WERI-Rb-1 (cell line): ENCODE measurements around the gene SEMA3A.

Experiments used
- DNase-seq: peaks from one replicate; pipeline ENCODE4 v3.0.0-alpha.2; 2020
- H3K27ac ChIP-seq: fragments of 250-450 bp; sonication (Bioruptor Pico); 2 replicates; pipeline ENCODE4 v1.5.1; 2020; ENCODE audit warnings: mild to moderate bottlenecking, moderate library complexity
- H3K27me3 ChIP-seq: fragments of 250-450 bp; sonication (Bioruptor Pico); 2 replicates; pipeline ENCODE4 v1.5.1; 2021; ENCODE audit warnings: mild to moderate bottlenecking, low read depth, moderate library complexity; ENCODE audit not compliant: insufficient read depth, severe bottlenecking
- H3K36me3 ChIP-seq: fragments of 250-450 bp; sonication (Bioruptor Pico); 2 replicates; pipeline ENCODE4 v1.5.1; 2020; ENCODE audit warnings: mild to moderate bottlenecking, moderate library complexity
- H3K4me3 ChIP-seq: 2 replicates; pipeline ENCODE4 v1.5.1; 2011; ENCODE audit warnings: low read depth, mild to moderate bottlenecking, control low read depth, low read length
- H3K9me3 ChIP-seq: fragments of 250-450 bp; sonication (Bioruptor Pico); 2 replicates; pipeline ENCODE4 v1.5.1; 2021; ENCODE audit warnings: mild to moderate bottlenecking, moderate library complexity; ENCODE audit not compliant: severe bottlenecking
- TF ChIP-seq, protein P1 (sequence below): IDR thresholded peaks from 2 replicates; pipeline ENCODE4 v1.5.1; 2011; ENCODE audit warnings: low read depth, mild to moderate bottlenecking, control low read depth, inconsistent platforms, low read length

Gene SEMA3A

GRCh38 chr7:84138411-84138810 is 56.2 kb downstream of the SEMA3A start:
- TF ChIP-seq, protein P1, sequence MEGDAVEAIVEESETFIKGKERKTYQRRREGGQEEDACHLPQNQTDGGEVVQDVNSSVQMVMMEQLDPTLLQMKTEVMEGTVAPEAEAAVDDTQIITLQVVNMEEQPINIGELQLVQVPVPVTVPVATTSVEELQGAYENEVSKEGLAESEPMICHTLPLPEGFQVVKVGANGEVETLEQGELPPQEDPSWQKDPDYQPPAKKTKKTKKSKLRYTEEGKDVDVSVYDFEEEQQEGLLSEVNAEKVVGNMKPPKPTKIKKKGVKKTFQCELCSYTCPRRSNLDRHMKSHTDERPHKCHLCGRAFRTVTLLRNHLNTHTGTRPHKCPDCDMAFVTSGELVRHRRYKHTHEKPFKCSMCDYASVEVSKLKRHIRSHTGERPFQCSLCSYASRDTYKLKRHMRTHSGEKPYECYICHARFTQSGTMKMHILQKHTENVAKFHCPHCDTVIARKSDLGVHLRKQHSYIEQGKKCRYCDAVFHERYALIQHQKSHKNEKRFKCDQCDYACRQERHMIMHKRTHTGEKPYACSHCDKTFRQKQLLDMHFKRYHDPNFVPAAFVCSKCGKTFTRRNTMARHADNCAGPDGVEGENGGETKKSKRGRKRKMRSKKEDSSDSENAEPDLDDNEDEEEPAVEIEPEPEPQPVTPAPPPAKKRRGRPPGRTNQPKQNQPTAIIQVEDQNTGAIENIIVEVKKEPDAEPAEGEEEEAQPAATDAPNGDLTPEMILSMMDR = no peak
- H3K27ac ChIP-seq = no peak overlapping the region
- H3K4me3 ChIP-seq = no peak overlapping the region
- no peaks in the 10 kb centered on the region for H3K9me3 ChIP-seq
- no peaks in the 10 kb centered on the region for H3K27me3 ChIP-seq
- no peak for DNase-seq
- no peaks in the 10 kb centered on the region for H3K36me3 ChIP-seq

- no peak overlapping the region for H3K27ac ChIP-seq
- TF ChIP-seq, protein P1 = no peak
- H3K27me3 ChIP-seq = no peaks in the 10 kb centered on the region
- H3K36me3 ChIP-seq = no peaks in the 10 kb centered on the region
- no peak overlapping the region for H3K4me3 ChIP-seq
- H3K9me3 ChIP-seq = no peaks in the 10 kb centered on the region
- DNase-seq = no peak
These were observed 56.8 kb downstream of the SEMA3A start for GRCh38 chr7:84137812-84138211.

DNA sequence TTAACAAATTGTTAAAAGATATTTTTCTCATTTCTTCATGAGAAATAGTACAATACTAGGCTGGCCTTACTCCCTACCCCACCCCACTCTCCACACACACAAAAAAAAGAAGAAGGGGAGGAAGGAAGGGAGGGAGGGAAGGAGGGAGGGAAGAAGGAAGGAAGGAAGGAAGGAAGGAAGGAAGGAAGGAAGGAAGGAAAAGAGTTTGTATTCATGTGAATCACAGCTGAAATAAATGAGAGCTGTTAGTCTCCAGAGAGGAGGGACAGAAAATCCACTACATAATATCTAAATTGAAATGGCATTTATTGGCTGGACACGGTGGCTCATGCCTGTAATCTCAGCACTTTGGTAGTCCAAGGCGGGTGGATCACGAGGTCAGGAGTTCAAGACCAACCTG is 57.8 kb downstream of the SEMA3A start:
- Histone ChIP-seq H3K4me3 (no peak overlapping the region), H3K27ac (no peak overlapping the region), H3K36me3 (no peaks in the 10 kb centered on the region), H3K27me3 (no peaks in the 10 kb centered on the region), H3K9me3 (no peaks in the 10 kb centered on the region)
- DNase-seq = no peak
- TF ChIP-seq, protein P1 = no peak

DNA sequence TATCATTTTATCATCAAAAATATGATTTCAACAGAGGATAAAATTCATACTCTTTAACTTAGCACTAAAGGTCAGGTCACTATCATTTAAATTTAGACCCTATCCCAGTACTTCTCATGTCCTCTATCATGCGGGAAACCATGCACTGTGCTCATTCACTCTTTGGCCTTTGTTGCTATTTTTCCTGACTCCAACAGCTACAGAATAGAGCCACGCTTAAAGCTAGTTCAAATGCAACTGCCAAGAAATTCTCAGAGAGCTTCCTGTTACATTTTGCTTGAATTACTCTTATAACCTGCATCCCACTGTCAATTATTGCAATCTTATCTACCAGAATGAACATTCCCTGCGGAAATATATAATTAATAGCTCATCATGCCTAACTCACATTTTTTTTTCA is 58.3 kb downstream of the SEMA3A start:
- Histone ChIP-seq H3K27me3 (no peaks in the 10 kb centered on the region), H3K36me3 (no peaks in the 10 kb centered on the region), H3K27ac (no peak overlapping the region), H3K9me3 (no peaks in the 10 kb centered on the region), H3K4me3 (no peak overlapping the region)
- TF ChIP-seq, protein P1 = no peak
- no peak for DNase-seq

DNA sequence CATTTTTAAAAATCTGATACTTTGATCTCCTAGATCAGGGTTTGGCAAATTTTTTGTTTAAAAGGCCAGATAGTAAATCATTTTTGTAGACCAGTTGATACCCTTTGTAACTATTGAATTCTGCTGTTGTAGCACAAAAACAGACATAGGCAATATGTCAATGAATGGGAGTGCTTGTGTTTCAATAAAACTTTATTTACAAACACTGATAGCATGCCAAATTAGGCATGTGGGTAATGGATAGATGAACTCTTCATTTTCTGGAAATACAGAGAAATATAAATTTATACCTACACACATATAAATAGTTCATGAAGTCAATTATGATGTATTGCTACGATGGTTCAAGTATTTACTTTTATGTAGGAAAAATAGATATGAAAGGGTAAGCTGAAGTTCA is 60.4 kb downstream of the SEMA3A start:
- H3K4me3 ChIP-seq = no peak overlapping the region

DNA sequence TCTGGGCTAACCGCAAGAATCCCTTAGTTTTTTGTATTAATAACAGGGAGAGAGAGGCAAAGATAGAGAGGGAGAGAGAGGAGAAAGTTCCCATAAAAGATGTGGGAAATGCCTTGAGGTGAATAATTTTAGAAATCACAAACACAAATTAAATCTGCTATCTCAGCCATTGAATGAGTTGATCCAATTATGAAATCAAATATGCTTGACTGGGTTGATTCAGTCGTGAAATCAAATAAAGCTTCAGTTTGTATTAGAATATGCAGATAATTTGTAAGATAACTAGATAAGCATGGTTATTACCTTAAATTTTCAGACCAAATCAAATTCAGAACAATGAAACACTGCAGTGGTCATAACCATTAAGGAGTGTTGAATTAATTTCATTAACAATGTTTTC is 68.9 kb downstream of the SEMA3A start:
- Histone ChIP-seq H3K9me3 (no peaks in the 10 kb centered on the region), H3K36me3 (no peaks in the 10 kb centered on the region), H3K4me3 (no peak overlapping the region), H3K27ac (no peak overlapping the region), H3K27me3 (no peaks in the 10 kb centered on the region)
- TF ChIP-seq, protein P1 = no peak
- no peak for DNase-seq

More for the DNA sequence above, 60.4 kb downstream of the SEMA3A start:
- no peaks in the 10 kb centered on the region for H3K9me3 ChIP-seq
- TF ChIP-seq, protein P1 = no peak
- H3K27ac ChIP-seq = no peak overlapping the region
- H3K36me3 ChIP-seq = no peaks in the 10 kb centered on the region
- DNase-seq = no peak
- no peaks in the 10 kb centered on the region for H3K27me3 ChIP-seq
